Astrocyte of the cerebellum (primary cell): Measurements from ENCODE around the gene LCN12.

ENCODE experiments used
- DNase-seq: peaks from one replicate; pipeline ENCODE4 v3.0.0-alpha.2; 2011; ENCODE audit warnings: low read depth
- H3K4me3 ChIP-seq: 2 replicates; pipeline ENCODE4 v1.5.1; 2011; ENCODE audit warnings: mild to moderate bottlenecking, low read depth, low read length, moderate library complexity
- CTCF ChIP-seq: IDR thresholded peaks from 2 replicates; pipeline ENCODE4 v1.5.1; 2012; ENCODE audit warnings: low read length, low read depth, moderate library complexity, mild to moderate bottlenecking; ENCODE audit errors: missing control alignments
- in situ Hi-C: cut with HindIII; loops from 2 replicates; pipeline ENCODE4 v1.10.0; 2017; ENCODE audit warnings: low sequenced_read_pairs

The LCN12 gene

DNA sequence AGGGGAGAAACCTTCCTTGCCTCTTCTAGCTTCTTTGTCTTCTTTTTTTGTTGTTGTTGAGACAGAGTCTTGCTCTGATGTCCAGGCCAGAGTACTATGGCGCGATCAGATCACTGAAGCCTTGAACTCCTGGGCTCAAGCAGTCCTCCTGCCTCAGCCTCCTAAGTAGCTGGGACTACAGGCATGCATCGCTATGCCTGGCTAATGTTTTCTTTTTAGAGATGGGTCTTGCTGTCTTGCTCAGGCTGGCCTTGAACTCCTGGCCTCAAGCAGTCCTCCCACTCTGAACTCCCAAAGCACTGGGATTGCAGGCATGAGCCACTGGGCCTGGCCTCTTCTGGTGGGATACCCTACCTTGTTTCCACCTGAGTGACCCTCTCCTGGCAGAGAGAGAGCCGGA, 36.8 kb downstream of the LCN12 start:
- no peak overlapping the region for H3K4me3 ChIP-seq
- no peak for TF ChIP-seq CTCF
- no peak for DNase-seq
- in situ Hi-C loops, result no loop called here

DNA sequence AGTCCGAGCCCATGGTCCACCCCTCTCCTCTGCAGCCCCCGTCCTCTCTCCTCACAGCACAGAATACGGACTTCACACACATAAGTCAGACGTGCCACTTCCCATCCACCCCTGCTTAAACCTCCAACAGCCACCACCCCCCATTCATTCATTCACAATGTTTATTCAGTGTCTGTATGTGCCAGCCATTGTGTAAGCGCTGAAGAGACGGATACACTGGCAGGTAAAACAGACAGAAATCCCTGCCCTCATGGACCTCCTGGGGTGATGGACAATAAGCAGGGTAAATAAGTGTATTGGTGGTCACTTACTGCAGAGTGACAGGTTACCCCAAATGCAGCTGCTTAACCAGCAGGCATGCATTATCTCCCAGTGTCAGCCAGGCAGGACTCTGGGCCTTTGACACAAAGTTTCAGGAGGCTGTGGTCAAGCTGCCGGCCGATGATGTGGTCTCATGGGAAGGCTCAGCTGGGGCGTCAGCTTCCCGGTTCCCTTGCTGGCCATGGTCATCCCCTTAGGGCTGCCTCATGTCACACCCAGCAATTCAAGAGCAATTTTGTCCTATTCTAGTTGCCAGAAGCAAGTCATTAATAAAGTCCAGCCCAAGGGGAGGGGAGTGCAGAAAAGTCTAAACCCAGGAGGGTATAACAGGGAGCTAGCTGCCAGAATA, 38.3 kb downstream of the LCN12 start:
- no peak for TF ChIP-seq CTCF
- DNase-seq, result no peak
- in situ Hi-C loops, result no loop called here
- H3K4me3 ChIP-seq, result no peak overlapping the region

DNA sequence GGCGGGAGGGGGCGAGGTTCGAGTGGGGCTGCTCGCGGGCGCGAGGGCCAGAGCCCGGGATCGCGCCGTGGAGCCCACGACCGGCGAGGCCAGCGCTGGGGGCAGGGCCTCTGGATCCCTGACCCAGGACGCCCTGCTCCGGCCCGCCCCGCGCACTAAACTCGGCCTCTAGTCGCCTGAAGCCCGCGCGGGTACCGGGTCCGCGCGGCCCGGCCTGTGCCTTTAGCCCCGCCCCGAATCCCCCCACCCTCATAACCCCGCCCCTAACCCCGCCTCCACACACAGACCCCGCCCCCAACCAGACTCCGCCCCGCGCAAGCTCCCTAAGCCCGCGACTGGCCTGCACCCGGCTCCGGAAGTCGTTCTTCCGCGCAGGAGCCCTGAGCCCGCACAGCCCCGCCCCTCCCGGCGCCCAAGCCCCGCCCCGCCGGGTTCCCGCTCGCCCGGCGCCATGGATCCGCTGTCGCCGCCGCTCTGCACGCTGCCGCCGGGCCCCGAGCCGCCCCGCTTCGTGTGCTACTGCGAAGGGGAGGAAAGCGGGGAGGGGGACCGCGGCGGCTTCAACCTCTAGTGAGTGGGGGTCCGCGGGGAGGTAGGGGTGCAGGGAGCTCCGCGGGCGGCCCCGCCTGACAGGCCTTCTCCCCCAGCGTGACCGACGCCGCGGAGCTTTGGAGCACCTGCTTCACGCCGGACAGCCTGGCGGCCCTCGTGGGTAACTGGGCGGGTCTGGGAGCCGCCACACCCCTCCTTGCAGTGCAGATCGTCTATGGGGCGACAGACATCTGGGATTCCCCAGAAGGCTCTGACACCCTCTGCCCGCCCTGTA, 40.1 kb downstream of the LCN12 start, which contains the start of gene PAXX:
TSS of gene PAXX (plus strand) at position 430 of the 826 bp plus-strand sequence. CDS start at position 452, 22 bp downstream.
- in situ Hi-C loops, result no loop called here
- TF ChIP-seq CTCF, result no peak
- peak; percentile 57 for DNase-seq
- H3K4me3 ChIP-seq, result peak within 1 kb of the TSS; percentile 68

DNA sequence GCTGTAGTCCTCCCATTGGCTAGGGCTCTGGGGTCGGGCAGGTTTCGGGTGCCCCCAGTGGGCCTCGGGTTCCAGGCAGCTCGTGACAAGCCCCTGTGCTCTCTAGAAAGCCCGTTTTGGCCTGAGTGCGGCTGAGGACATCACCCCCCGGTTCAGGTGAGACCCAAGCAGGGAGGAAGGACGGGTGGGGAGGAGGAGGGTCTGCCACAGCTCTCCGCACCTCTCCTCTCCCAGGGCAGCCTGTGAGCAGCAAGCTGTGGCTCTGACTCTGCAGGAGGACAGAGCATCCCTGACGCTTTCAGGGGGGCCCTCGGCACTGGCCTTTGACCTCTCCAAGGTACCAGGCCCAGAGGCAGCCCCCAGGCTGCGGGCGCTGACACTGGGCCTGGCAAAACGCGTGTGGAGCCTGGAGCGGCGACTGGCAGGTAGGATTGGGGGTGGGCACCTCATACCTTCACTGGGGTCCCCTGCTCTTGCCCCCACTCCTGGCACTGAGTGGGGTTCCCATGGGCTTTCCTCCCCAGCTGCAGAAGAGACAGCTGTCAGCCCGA, 40.8 kb downstream of the LCN12 start:
- H3K4me3 ChIP-seq, result peak overlapping the region; percentile 68
- in situ Hi-C loops, result no loop called here
- TF ChIP-seq CTCF, result no peak

DNA sequence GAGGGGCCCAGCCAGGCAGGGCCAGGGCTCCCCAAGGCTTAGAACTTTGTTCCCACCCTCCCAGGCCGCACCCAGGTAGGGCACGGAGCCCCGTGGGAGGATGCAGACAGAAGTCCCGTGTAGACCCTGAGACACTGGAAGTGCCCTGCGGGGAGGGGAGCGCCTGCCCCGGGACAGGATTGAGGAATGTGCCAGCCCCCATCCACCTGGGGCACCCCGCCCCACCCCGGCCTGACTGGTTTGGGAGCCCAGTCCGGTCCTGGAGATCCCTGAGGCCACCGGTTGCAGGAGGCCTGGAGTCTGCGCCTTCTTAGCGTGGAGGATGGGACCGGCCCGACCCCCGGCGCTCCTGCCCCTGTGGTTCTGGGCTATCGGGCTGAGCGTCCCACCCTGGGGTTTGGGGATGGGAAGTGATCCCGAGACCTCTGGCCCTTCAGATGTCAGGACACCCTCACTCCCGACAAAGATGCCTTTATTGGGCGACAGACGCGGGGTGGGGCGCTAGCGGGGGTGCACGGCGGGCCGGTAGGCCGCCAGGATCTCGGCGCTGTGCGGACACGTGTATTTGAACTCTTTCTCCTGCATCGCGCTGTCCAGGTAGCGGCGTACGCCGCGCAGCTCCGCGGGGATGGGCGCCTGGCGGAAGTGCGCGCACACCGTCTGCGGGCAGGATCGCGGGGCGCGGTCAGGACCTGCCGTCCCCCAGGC, 42.3 kb downstream of the LCN12 start:
- in situ Hi-C loops, result no loop called here
- DNase-seq, result no peak
- no peak overlapping the region for H3K4me3 ChIP-seq
- no peak for TF ChIP-seq CTCF

More for the DNA sequence above, 40.8 kb downstream of the LCN12 start:
- no peak for DNase-seq

DNA sequence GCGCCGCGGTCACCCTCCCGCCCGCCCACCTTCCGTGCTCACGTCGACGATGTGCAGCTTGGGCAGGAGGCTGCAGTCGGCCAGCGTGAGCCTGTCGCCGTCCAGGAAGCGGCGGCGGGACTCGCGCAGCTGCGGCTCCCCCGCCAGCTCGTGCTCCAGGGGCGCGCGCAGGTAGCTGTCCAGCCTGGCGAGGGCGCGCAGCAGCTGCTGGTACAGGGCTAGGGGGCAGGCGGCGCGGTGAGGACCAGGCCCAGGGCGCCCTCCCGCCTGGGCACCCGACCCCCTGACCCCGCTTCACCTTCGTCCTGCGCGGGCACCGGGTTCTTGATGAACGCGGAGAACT, 42.8 kb downstream of the LCN12 start:
- no peak overlapping the region for H3K4me3 ChIP-seq
- no peak for TF ChIP-seq CTCF
- in situ Hi-C loops, result no loop called here
- DNase-seq, result no peak
